Measurements from ENCODE around the gene B3GALT5.

DNA sequence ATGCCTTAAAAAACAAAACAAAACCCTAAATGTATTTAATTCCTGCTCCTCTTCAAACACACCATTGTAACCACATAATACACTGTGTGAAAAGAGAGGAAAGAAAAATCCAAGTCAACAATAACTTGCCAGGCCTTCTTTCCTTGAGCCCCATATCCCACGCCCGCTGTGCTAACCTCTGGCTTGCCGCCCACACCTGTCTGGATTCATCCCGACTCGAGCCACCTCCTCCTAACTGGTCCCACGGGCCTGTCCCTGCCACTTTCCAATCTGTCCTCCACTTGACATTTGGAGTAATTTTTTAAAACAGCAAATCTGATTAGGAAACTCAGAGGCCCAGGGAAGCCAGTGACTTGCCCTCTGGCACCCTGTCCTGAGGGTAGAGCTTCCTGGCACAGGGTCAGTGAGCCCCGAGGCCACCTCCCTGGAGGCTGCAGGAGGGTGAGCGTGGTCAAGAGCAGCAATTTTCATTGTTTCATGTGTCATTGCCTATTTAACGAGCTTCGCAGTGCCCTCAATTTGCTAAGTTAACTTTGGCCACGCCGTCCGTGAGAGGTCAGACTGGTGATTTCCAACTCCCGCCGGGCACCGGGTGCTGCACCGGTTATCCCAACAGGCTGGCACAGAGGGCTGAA is 54.1 kb downstream of the B3GALT5 start:
- TF ChIP-seq POLR2A (IDR thresholded peaks at IDR 0.05; ENCODE audit: low read depth, low read length), result no peak
- TF ChIP-seq, protein P1, sequence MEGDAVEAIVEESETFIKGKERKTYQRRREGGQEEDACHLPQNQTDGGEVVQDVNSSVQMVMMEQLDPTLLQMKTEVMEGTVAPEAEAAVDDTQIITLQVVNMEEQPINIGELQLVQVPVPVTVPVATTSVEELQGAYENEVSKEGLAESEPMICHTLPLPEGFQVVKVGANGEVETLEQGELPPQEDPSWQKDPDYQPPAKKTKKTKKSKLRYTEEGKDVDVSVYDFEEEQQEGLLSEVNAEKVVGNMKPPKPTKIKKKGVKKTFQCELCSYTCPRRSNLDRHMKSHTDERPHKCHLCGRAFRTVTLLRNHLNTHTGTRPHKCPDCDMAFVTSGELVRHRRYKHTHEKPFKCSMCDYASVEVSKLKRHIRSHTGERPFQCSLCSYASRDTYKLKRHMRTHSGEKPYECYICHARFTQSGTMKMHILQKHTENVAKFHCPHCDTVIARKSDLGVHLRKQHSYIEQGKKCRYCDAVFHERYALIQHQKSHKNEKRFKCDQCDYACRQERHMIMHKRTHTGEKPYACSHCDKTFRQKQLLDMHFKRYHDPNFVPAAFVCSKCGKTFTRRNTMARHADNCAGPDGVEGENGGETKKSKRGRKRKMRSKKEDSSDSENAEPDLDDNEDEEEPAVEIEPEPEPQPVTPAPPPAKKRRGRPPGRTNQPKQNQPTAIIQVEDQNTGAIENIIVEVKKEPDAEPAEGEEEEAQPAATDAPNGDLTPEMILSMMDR (conservative IDR thresholded peaks at IDR 0.05; ENCODE audit: low read depth, low read length), result no peak
